Sigmoid colon (tissue), 7 donors: ENCODE data around the gene LHFPL6. TPM values are rescaled to one million over a fixed set of nuclear protein-coding genes. Genes with fewer than 3 reads are reported as not detected.

ENCODE experiments used
- DNase-seq: peaks from one replicate; pipeline ENCODE4 v3.0.0-alpha.2; 2019
- H3K27ac ChIP-seq, 4 donors: fragments of 200-600 bp; sonication (generic); one replicate each; pipeline ENCODE4 v1.5.1; 2016 to 2019; ENCODE audit warnings: mild to moderate bottlenecking in 1 of 4
- H3K27me3 ChIP-seq, 3 donors: fragments of 200-600 bp; sonication (generic); one replicate each; pipeline ENCODE4 v1.5.1; 2019; ENCODE audit warnings: mild to moderate bottlenecking in 1 of 3
- H3K36me3 ChIP-seq, 4 donors: fragments of 200-600 bp; sonication (generic); one replicate each; pipeline ENCODE4 v1.5.1; 2016 to 2019
- H3K4me1 ChIP-seq, 4 donors: fragments of 200-600 bp; sonication (generic); one replicate each; pipeline ENCODE4 v1.5.1; 2017 to 2019
- H3K4me3 ChIP-seq, 4 donors: fragments of 200-600 bp; sonication (generic); one replicate each; pipeline ENCODE4 v1.5.1; 2017 to 2019; ENCODE audit warnings: mild to moderate bottlenecking in 2 of 4, moderate library complexity in 1 of 4
- H3K9me3 ChIP-seq, 4 donors: fragments of 200-600 bp in 3 of 4; sonication (generic) in 3 of 4; one replicate each; pipeline versions ENCODE4 v1.5.1 to v1.6.1; 2013 to 2019
- CTCF ChIP-seq, 4 experiments: fragments of 450-650 bp in 3 of 4; fragments of 200-600 bp in 1 of 4; IDR thresholded peaks; one replicate each; pipeline ENCODE4 v1.5.1; 2016 to 2019; ENCODE audit warnings: antibody characterized with exemption in 4 of 4, mild to moderate bottlenecking in 3 of 4, moderate library complexity in 2 of 4
- EP300 ChIP-seq, 4 donors: sonication (generic); formaldehyde crosslinking; IDR thresholded peaks; one replicate each; pipeline ENCODE4 v1.6.1; 2017; ENCODE audit warnings: antibody characterized with exemption in 4 of 4
- POLR2A ChIP-seq, 2 donors: fragments of 450-650 bp; IDR thresholded peaks; one replicate each; pipeline ENCODE4 v1.6.1; 2016; ENCODE audit warnings: antibody characterized with exemption in 2 of 2, mild to moderate bottlenecking in 2 of 2, moderate library complexity in 2 of 2
- POLR2AphosphoS5 ChIP-seq, 4 donors: sonication (generic); formaldehyde crosslinking; IDR thresholded peaks; one replicate each; pipeline ENCODE4 v1.6.1; 2017; ENCODE audit warnings: antibody characterized with exemption in 4 of 4
- WGBS, 2 donors: extraction: QIAGEN DNeasy Blood & Tissue Kit; methylation state at CpG; one replicate each; pipeline ENCODE4 v1.1.7; 2013; 5-methylcytosine and 5-hydroxymethylcytosine counted together
- intact Hi-C: fragments of 100-400 bp; cut with DNase I; formaldehyde crosslinking; loops from one replicate; pipeline ENCODE4 v1.15.1; 2023
- polyA plus RNA-seq, 3 donors: library from polyadenylated mRNA; stranded (reverse); fragments of 200-250 nt; gene quantifications; one replicate each; pipeline ENCODE4 v1.2.3, GENCODE V29; 2013
- total RNA-seq, 4 donors: library from RNA; depleted of rRNA; stranded (reverse); fragments of >200 nt; gene quantifications; one replicate each; pipeline ENCODE4 v1.1.0, GENCODE V29; 2016
- donor health status: healthy with polysubstance abuse.
- donor health status: Bipolar disorder and iron deficiency.
- donor health status: healthy.

The LHFPL6 gene
- total and polyA plus RNA-seq, 7 donors: 2.5 to 69.2 (median 41.7) TPM

- intact Hi-C loops: no loop called here
- H3K9me3 ChIP-seq: no peaks in the 10 kb centered on the region
- no peak overlapping the region for H3K4me3 ChIP-seq
- H3K27ac ChIP-seq: no peak overlapping the region
- no peak for DNase-seq
- H3K27me3 ChIP-seq: no peaks in the 10 kb centered on the region
- H3K4me1 ChIP-seq: no peaks in the 10 kb centered on the region
- no peak for TF ChIP-seq EP300 (IDR thresholded peaks at IDR 0.05)
- TF ChIP-seq CTCF (IDR thresholded peaks at IDR 0.05): no peak
- TF ChIP-seq POLR2AphosphoS5 (IDR thresholded peaks at IDR 0.05): no peak
- no peak for TF ChIP-seq POLR2A (IDR thresholded peaks at IDR 0.05)
- H3K36me3 ChIP-seq: no peaks in the 10 kb centered on the region
Measured at GRCh38 chr13:39547108-39547507, 55.9 kb downstream of the LHFPL6 start.

- intact Hi-C loops: no loop called here
- Histone ChIP-seq H3K9me3 (no peaks in the 10 kb centered on the region), H3K27ac (no peak overlapping the region), H3K27me3 (no peaks in the 10 kb centered on the region), H3K4me3 (no peak overlapping the region), H3K36me3 (no peaks in the 10 kb centered on the region), H3K4me1 (peaks cover 0 to 13% (median 4%) of the 10 kb centered on the region in 4 donors)
- 91 to 94% methylated on average over 2 of the region's 2 CpGs for WGBS, 2 donors
- TF ChIP-seq POLR2A (IDR thresholded peaks at IDR 0.05): no peak
- TF ChIP-seq EP300 (IDR thresholded peaks at IDR 0.05): no peak
- TF ChIP-seq POLR2AphosphoS5 (IDR thresholded peaks at IDR 0.05): no peak
- TF ChIP-seq CTCF (IDR thresholded peaks at IDR 0.05): no peak
- no peak for DNase-seq
Measured at GRCh38 chr13:39542361-39542760, 60.6 kb downstream of the LHFPL6 start.

GRCh38 chr13:39540929-39541605 lies 61.9 kb downstream of the LHFPL6 start:
- no peaks in the 10 kb centered on the region for H3K36me3 ChIP-seq
- H3K4me1 ChIP-seq: peaks cover 0 to 13% (median 4%) of the 10 kb centered on the region in 4 donors
- H3K4me3 ChIP-seq: no peak overlapping the region
- H3K9me3 ChIP-seq: no peaks in the 10 kb centered on the region
- intact Hi-C loops: no loop called here
- no peak for DNase-seq
- WGBS, 2 donors: 95 to 100% methylated on average over 1 of the region's 1 CpG
- no peak overlapping the region for H3K27ac ChIP-seq
- no peaks in the 10 kb centered on the region for H3K27me3 ChIP-seq
- TF ChIP-seq POLR2A (IDR thresholded peaks at IDR 0.05): no peak
- no peak for TF ChIP-seq EP300 (IDR thresholded peaks at IDR 0.05)
- no peak for TF ChIP-seq POLR2AphosphoS5 (IDR thresholded peaks at IDR 0.05)
- no peak for TF ChIP-seq CTCF (IDR thresholded peaks at IDR 0.05)

- Histone ChIP-seq H3K4me3 (no peak overlapping the region), H3K9me3 (no peaks in the 10 kb centered on the region), H3K27ac (no peak overlapping the region), H3K27me3 (no peaks in the 10 kb centered on the region), H3K36me3 (no peaks in the 10 kb centered on the region), H3K4me1 (peaks cover 0 to 17% (median 4%) of the 10 kb centered on the region in 4 donors)
- WGBS, 2 donors: 51 to 80% methylated on average over 8 of the region's 8 CpGs
- TF ChIP-seq EP300 (IDR thresholded peaks at IDR 0.05): no peak
- TF ChIP-seq POLR2A (IDR thresholded peaks at IDR 0.05): no peak
- no peak for TF ChIP-seq POLR2AphosphoS5 (IDR thresholded peaks at IDR 0.05)
- no peak for TF ChIP-seq CTCF (IDR thresholded peaks at IDR 0.05)
- no peak for DNase-seq
- intact Hi-C loops: no loop called here
Measured at GRCh38 chr13:39538816-39539790, 63.9 kb downstream of the LHFPL6 start.
